HEK293 (cell line): Measurements from ENCODE around the gene OPA1.

Experiments
- KLF10 ChIP-seq: fragments of 450-650 bp; IDR thresholded peaks from 2 replicates; pipeline ENCODE4 v1.5.1; 2018; ENCODE audit warnings: missing biosample characterization, mild to moderate bottlenecking, missing genetic modification characterization
- OSR2 ChIP-seq: fragments of 450-650 bp; formaldehyde crosslinking; IDR thresholded peaks from 2 replicates; pipeline ENCODE4 v1.5.1; 2016; ENCODE audit warnings: missing biosample characterization, missing genetic modification characterization
- REPIN1 ChIP-seq: fragments of 450-650 bp; formaldehyde crosslinking; IDR thresholded peaks from 2 replicates; pipeline ENCODE4 v1.5.1; 2017; ENCODE audit warnings: missing biosample characterization, missing genetic modification characterization, low read depth
- SCRT2 ChIP-seq: fragments of 450-650 bp; formaldehyde crosslinking; IDR thresholded peaks from 2 replicates; pipeline ENCODE4 v1.5.1; 2016; ENCODE audit warnings: missing biosample characterization, missing genetic modification characterization
- ZBTB17 ChIP-seq: fragments of 450-650 bp; formaldehyde crosslinking; IDR thresholded peaks from 2 replicates; pipeline ENCODE4 v1.5.1; 2016; ENCODE audit warnings: missing biosample characterization, missing genetic modification characterization
- ZFHX2 ChIP-seq: fragments of 450-650 bp; formaldehyde crosslinking; conservative IDR thresholded peaks from 2 replicates; pipeline ENCODE4 v1.5.1; 2016; ENCODE audit warnings: missing biosample characterization, missing genetic modification characterization
- ZIC2 ChIP-seq: fragments of 450-650 bp; formaldehyde crosslinking; IDR thresholded peaks from 2 replicates; pipeline ENCODE4 v1.5.1; 2016; ENCODE audit warnings: missing biosample characterization, missing genetic modification characterization
- ZNF138 ChIP-seq: fragments of 450-650 bp; formaldehyde crosslinking; IDR thresholded peaks from 2 replicates; pipeline ENCODE4 v1.5.1; 2016; ENCODE audit warnings: missing biosample characterization, missing genetic modification characterization, borderline replicate concordance
- ZNF140 ChIP-seq: fragments of 450-650 bp; formaldehyde crosslinking; IDR thresholded peaks from 2 replicates; pipeline ENCODE4 v1.5.1; 2016; ENCODE audit warnings: missing biosample characterization, missing genetic modification characterization
- ZNF24 ChIP-seq: fragments of 450-650 bp; formaldehyde crosslinking; IDR thresholded peaks from 2 replicates; pipeline ENCODE4 v1.5.1; 2016; ENCODE audit warnings: missing biosample characterization, missing genetic modification characterization
- ZNF292 ChIP-seq: fragments of 450-650 bp; formaldehyde crosslinking; IDR thresholded peaks from 2 replicates; pipeline ENCODE4 v1.5.1; 2016; ENCODE audit warnings: low read depth, missing biosample characterization, missing genetic modification characterization, borderline replicate concordance
- ZNF341 ChIP-seq: fragments of 450-650 bp; formaldehyde crosslinking; IDR thresholded peaks from 2 replicates; pipeline ENCODE4; 2016; ENCODE audit warnings: low read depth, missing biosample characterization, missing genetic modification characterization
- ZNF394 ChIP-seq: fragments of 450-650 bp; formaldehyde crosslinking; IDR thresholded peaks from 2 replicates; pipeline ENCODE4 v1.5.1; 2016; ENCODE audit warnings: missing biosample characterization, missing genetic modification characterization, mild to moderate bottlenecking, moderate library complexity, borderline replicate concordance
- ZNF423 ChIP-seq: fragments of 450-650 bp; formaldehyde crosslinking; IDR thresholded peaks from 2 replicates; pipeline ENCODE4 v1.5.1; 2016; ENCODE audit warnings: missing biosample characterization, missing genetic modification characterization
- ZNF560 ChIP-seq: fragments of 450-650 bp; formaldehyde crosslinking; IDR thresholded peaks from 2 replicates; pipeline ENCODE4 v1.5.1; 2017; ENCODE audit warnings: missing biosample characterization, missing genetic modification characterization, borderline replicate concordance
- ZNF670 ChIP-seq: fragments of 450-650 bp; formaldehyde crosslinking; IDR thresholded peaks from 2 replicates; pipeline ENCODE4 v1.5.1; 2016; ENCODE audit warnings: missing biosample characterization, missing genetic modification characterization, low read depth
- ZNF776 ChIP-seq: fragments of 450-650 bp; formaldehyde crosslinking; IDR thresholded peaks from 2 replicates; pipeline ENCODE4 v1.5.0; 2017; ENCODE audit warnings: missing biosample characterization, missing genetic modification characterization, borderline replicate concordance
- ZNF785 ChIP-seq: fragments of 450-650 bp; formaldehyde crosslinking; IDR thresholded peaks from 2 replicates; pipeline ENCODE4 v1.5.1; 2016; ENCODE audit warnings: missing biosample characterization, missing genetic modification characterization
- ZSCAN23 ChIP-seq: fragments of 450-650 bp; formaldehyde crosslinking; IDR thresholded peaks from 2 replicates; pipeline ENCODE4 v1.5.1; 2016; ENCODE audit warnings: missing biosample characterization, missing genetic modification characterization
- TF ChIP-seq, protein P1 (sequence below): fragments of 450-650 bp; formaldehyde crosslinking; IDR thresholded peaks from 2 replicates; pipeline ENCODE4 v1.5.1; 2017; ENCODE audit warnings: missing biosample characterization, missing genetic modification characterization
- TF ChIP-seq, protein P2 (sequence below): fragments of 450-650 bp; formaldehyde crosslinking; IDR thresholded peaks from 2 replicates; pipeline ENCODE4 v1.5.1; 2016; ENCODE audit warnings: missing biosample characterization, missing genetic modification characterization
- TF ChIP-seq, protein P3 (sequence below): fragments of 450-650 bp; formaldehyde crosslinking; IDR thresholded peaks from 2 replicates; pipeline ENCODE4 v1.5.1; 2016; ENCODE audit warnings: missing biosample characterization, missing genetic modification characterization
- TF ChIP-seq, protein P4 (sequence below): fragments of 450-650 bp; formaldehyde crosslinking; IDR thresholded peaks from 2 replicates; pipeline ENCODE4; 2016; ENCODE audit warnings: missing biosample characterization, missing genetic modification characterization
- TF ChIP-seq, protein P5 (sequence below): fragments of 450-650 bp; formaldehyde crosslinking; IDR thresholded peaks from 2 replicates; pipeline ENCODE4 v1.5.1; 2017; ENCODE audit warnings: missing biosample characterization, missing genetic modification characterization
- TF ChIP-seq, protein P6 (sequence below): fragments of 450-650 bp; formaldehyde crosslinking; IDR thresholded peaks from 2 replicates; pipeline ENCODE4 v1.5.1; 2016; ENCODE audit warnings: missing biosample characterization, missing genetic modification characterization
- TF ChIP-seq, protein P7 (sequence below): fragments of 450-650 bp; IDR thresholded peaks from 2 replicates; pipeline ENCODE4 v1.5.1; 2018; ENCODE audit warnings: missing biosample characterization, missing genetic modification characterization
- TF ChIP-seq, protein P8 (sequence below): fragments of 450-650 bp; formaldehyde crosslinking; IDR thresholded peaks from 2 replicates; pipeline ENCODE4 v1.5.1; 2016; ENCODE audit warnings: missing biosample characterization, missing genetic modification characterization

The OPA1 gene

DNA sequence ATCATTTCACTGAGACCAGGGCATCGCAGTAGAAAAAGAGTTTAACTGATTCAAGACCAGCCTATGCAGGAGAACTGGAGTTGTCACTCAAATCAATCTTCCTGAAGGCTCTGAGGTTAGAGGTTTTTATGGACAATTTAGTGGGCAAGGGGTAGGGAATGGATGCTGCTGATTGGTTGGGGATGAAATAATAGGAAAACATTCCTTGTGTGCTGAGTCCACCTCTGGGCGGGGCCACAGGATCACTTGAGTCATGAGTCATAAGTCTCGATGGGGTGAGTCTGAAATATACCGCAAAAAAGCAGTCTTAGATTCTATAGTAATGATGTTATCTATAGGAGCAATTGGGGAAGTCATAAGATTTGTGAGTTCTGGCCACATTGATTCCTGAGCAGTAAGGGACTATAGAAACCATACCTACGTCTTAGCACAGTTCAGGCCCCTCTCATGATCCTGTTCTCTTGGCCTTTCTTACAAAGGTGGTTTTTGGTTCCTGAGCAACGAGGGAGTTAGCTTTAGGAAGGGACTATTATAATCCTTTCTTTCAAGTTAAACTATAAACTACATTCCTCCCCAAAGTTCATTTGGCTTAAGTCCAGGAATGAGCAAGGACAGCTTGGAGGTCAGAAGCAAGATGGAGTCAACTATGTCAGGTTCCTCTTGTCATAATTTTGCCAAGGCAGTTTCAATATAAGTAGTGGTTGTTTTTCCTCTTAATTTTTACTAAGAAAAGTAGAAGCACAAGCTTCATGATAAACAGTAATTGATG lies 2.7 kb upstream of the OPA1 start (continued):
- TF ChIP-seq, protein P1, sequence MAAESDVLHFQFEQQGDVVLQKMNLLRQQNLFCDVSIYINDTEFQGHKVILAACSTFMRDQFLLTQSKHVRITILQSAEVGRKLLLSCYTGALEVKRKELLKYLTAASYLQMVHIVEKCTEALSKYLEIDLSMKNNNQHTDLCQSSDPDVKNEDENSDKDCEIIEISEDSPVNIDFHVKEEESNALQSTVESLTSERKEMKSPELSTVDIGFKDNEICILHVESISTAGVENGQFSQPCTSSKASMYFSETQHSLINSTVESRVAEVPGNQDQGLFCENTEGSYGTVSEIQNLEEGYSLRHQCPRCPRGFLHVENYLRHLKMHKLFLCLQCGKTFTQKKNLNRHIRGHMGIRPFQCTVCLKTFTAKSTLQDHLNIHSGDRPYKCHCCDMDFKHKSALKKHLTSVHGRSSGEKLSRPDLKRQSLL (tag by site-specific recombination): no peak
- TF ChIP-seq ZNF292 (no peak), ZNF560 (tag by site-specific recombination) (no peak), ZIC2 (no peak), ZBTB17 (tag by site-specific recombination) (peak; percentile 92), ZNF341 (tag by site-specific recombination) (no peak), ZNF670 (tag by site-specific recombination) (no peak), ZSCAN23 (tag by site-specific recombination) (no peak), ZNF776 (tag by site-specific recombination) (no peak), ZNF140 (tag by site-specific recombination) (no peak), SCRT2 (tag by site-specific recombination) (no peak), OSR2 (tag by site-specific recombination) (no peak), ZNF423 (tag by site-specific recombination) (no peak), ZNF785 (tag by site-specific recombination) (no peak), REPIN1 (tag by site-specific recombination) (no peak), ZNF138 (tag by site-specific recombination) (no peak), ZNF394 (tag by site-specific recombination) (peak; percentile 21; the same call in 1 of the 2 replicates), ZNF24 (tag by site-specific recombination) (no peak), ZFHX2 (tag by site-specific recombination) (no peak), KLF10 (tag by site-specific recombination) (no peak; the same call in 1 of the 2 replicates)
- TF ChIP-seq, protein P2, sequence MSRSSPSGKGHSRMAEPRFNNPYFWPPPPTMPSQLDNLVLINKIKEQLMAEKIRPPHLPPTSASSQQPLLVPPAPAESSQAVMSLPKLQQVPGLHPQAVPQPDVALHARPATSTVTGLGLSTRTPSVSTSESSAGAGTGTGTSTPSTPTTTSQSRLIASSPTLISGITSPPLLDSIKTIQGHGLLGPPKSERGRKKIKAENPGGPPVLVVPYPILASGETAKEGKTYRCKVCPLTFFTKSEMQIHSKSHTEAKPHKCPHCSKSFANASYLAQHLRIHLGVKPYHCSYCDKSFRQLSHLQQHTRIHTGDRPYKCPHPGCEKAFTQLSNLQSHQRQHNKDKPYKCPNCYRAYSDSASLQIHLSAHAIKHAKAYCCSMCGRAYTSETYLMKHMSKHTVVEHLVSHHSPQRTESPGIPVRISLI: peak; percentile 85
- TF ChIP-seq, protein P3, sequence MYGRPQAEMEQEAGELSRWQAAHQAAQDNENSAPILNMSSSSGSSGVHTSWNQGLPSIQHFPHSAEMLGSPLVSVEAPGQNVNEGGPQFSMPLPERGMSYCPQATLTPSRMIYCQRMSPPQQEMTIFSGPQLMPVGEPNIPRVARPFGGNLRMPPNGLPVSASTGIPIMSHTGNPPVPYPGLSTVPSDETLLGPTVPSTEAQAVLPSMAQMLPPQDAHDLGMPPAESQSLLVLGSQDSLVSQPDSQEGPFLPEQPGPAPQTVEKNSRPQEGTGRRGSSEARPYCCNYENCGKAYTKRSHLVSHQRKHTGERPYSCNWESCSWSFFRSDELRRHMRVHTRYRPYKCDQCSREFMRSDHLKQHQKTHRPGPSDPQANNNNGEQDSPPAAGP (tag by site-specific recombination): peak; percentile 39
- TF ChIP-seq, protein P4, sequence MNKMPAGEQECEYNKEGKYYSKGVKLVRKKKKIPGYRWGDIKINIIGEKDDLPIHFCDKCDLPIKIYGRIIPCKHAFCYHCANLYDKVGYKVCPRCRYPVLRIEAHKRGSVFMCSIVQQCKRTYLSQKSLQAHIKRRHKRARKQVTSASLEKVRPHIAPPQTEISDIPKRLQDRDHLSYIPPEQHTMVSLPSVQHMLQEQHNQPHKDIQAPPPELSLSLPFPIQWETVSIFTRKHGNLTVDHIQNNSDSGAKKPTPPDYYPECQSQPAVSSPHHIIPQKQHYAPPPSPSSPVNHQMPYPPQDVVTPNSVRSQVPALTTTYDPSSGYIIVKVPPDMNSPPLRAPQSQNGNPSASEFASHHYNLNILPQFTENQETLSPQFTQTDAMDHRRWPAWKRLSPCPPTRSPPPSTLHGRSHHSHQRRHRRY (tag by site-specific recombination): no peak
- TF ChIP-seq, protein P5, sequence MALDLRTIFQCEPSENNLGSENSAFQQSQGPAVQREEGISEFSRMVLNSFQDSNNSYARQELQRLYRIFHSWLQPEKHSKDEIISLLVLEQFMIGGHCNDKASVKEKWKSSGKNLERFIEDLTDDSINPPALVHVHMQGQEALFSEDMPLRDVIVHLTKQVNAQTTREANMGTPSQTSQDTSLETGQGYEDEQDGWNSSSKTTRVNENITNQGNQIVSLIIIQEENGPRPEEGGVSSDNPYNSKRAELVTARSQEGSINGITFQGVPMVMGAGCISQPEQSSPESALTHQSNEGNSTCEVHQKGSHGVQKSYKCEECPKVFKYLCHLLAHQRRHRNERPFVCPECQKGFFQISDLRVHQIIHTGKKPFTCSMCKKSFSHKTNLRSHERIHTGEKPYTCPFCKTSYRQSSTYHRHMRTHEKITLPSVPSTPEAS (tag by site-specific recombination): no peak
- TF ChIP-seq, protein P6, sequence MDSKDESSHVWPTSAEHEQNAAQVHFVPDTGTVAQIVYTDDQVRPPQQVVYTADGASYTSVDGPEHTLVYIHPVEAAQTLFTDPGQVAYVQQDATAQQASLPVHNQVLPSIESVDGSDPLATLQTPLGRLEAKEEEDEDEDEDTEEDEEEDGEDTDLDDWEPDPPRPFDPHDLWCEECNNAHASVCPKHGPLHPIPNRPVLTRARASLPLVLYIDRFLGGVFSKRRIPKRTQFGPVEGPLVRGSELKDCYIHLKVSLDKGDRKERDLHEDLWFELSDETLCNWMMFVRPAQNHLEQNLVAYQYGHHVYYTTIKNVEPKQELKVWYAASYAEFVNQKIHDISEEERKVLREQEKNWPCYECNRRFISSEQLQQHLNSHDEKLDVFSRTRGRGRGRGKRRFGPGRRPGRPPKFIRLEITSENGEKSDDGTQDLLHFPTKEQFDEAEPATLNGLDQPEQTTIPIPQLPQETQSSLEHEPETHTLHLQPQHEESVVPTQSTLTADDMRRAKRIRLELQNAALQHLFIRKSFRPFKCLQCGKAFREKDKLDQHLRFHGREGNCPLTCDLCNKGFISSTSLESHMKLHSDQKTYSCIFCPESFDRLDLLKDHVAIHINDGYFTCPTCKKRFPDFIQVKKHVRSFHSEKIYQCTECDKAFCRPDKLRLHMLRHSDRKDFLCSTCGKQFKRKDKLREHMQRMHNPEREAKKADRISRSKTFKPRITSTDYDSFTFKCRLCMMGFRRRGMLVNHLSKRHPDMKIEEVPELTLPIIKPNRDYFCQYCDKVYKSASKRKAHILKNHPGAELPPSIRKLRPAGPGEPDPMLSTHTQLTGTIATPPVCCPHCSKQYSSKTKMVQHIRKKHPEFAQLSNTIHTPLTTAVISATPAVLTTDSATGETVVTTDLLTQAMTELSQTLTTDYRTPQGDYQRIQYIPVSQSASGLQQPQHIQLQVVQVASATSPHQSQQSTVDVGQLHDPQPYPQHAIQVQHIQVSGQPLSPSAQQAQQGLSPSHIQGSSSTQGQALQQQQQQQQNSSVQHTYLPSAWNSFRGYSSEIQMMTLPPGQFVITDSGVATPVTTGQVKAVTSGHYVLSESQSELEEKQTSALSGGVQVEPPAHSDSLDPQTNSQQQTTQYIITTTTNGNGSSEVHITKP (tag by site-specific recombination): peak; percentile 69
- TF ChIP-seq, protein P7, sequence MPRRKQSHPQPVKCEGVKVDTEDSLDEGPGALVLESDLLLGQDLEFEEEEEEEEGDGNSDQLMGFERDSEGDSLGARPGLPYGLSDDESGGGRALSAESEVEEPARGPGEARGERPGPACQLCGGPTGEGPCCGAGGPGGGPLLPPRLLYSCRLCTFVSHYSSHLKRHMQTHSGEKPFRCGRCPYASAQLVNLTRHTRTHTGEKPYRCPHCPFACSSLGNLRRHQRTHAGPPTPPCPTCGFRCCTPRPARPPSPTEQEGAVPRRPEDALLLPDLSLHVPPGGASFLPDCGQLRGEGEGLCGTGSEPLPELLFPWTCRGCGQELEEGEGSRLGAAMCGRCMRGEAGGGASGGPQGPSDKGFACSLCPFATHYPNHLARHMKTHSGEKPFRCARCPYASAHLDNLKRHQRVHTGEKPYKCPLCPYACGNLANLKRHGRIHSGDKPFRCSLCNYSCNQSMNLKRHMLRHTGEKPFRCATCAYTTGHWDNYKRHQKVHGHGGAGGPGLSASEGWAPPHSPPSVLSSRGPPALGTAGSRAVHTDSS (tag by site-specific recombination): no peak
- TF ChIP-seq, protein P8, sequence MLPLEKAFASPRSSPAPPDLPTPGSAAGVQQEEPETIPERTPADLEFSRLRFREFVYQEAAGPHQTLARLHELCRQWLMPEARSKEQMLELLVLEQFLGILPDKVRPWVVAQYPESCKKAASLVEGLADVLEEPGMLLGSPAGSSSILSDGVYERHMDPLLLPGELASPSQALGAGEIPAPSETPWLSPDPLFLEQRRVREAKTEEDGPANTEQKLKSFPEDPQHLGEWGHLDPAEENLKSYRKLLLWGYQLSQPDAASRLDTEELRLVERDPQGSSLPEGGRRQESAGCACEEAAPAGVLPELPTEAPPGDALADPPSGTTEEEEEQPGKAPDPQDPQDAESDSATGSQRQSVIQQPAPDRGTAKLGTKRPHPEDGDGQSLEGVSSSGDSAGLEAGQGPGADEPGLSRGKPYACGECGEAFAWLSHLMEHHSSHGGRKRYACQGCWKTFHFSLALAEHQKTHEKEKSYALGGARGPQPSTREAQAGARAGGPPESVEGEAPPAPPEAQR (tag by site-specific recombination): no peak
